ENCODE results near the gene AHR.
"Not testable (repeated sequence)": the region's sequence is repeated elsewhere in the genome, so short reads cannot be mapped to it uniquely, and the experiment has no call there.

AHR gene

DNA sequence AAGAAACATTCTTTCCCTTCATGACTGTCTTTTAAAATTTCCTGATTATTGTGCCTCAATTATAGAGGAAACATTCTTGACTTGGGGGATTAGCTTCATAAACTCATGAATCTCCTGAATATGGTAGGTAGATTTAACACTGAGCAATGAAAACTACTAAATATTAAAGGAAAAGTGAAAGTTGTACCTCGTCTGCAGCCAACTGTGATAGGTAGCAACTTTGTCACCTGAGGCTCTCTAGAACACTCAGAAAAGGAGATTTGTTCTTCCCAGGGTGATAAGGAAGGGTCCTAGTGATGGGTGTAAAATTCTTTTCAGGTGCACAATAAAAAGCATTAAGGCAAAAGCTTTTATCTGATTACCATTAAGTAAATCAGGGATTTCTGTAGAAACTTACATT is 78.1 kb downstream of the AHR start:
- no peak for DNase-seq (ENCODE audit: low read depth)

DNA sequence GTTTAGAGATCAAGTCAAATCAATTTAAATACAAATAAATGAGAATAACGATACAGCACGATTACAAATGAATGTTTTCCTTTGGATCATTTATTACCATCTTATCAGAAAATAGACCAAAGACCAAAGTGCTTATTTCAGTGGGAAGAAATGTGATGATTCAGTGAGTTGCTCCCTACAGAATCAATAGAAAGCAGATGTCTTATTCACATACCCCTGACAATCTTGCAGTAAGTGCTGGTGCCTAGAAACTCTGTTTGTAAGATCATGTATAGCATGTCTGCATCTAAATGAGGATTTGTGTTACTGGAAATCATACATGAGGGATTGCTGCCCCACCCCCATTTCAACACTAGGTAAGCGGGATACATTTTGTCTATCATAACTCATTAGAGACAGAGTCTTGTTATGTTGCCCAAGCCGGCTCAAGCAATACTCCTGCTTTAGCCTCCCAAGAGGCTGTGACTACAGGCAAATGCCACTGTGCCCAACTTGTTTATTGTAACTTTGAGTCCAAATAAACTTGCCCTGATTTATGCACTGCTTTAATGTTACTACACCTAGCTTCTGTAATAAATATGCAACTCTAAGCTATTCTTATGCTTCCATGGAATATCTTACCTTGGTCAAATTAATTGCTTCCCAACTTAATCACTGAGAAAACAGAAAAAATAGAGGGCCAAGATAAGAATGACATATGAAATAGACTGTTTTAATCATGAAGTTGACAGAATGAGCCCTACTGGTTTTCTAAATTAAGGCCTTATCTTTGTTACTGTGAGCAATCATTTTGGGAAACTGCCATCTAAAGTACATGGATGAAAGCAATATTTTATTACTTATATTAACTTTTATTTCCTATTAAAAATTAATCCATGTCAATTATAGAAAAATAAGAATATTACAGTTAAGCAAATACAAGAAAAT is 82.5 kb downstream of the AHR start:
- no peak for DNase-seq (ENCODE audit: low read depth)

DNA sequence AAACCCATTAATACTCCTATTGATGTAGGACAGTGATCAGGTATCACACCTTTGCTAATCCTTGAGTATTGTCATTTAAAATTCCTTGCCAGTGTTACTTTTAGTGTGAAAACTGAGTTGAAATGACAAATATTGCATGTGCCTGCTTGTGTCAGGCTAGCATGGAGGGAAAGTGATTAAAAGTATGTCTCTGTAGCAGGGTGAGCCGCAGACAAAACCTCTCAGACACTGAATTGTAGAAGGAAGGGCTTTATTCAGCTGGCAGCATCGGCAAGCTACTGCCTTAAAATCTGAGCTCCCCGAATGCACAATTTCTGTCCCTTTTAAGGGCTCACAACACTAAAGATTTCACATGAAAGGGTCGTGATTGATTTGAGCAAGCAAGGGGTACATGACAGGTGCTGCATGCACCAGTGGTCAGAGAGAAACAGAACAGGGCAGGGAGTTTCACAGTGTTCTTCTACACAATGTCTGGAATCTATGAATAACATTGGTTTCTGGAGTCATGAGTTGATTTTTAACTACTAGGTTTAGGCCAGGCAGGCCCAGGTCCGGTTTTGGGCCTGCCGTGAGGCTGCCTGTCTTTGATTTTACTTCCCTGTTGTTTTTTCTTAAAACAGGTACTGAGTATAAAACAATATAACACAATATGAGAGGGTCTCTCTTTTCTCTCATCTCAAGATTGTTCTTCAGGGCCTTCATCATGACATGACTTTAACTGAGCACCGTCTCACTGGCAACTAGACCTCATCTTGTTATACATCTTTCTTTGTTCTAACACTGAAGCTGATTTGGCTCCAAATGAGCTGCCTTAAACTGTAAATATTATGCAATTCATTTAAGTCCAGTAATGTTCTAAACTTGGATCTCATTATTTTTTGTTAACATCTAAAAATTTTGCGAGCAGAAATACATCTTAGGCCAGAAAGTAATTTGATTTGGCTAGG is 84.2 kb downstream of the AHR start:
- DNase-seq (ENCODE audit: low read depth): not testable (repeated sequence)

DNA sequence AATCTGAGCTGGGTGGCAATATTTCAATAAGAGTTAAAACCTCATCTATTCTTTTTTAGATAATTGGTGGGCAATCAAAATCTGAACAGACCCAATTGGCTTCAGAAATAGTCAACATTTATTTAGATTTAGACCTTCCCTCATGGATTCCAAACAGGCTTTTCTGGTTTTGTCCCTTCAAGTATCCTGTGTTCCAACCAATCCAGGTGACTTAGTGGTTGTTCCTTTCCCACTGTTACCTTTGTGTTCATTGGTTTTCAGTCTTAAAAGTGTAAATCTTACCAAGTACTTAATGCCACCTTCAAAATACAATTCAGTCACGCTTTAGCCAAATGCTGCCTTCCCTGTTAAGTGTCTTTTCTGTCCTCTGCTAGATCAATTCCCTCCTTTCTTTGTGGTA is 85.9 kb downstream of the AHR start:
- no peak for DNase-seq (ENCODE audit: low read depth)

DNA sequence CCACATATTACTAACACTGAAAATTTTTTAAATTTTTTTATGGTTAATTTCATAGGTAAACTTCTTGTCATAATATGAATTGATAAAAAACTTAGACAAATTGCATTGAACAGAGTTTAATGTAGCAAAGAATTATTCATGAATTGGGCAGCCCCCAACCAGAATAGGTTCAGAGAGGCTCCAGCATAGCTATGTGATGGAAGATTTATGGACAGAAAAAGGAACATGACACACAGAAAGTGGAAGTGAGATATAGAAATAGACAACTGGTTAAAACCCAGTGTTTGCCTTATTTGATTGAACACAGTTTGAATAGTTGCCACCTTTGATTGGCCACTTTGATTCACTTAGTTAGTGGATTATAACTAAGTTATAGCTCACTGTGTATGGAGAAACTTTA is 87.2 kb downstream of the AHR start:
- DNase-seq (ENCODE audit: low read depth): no peak

DNA sequence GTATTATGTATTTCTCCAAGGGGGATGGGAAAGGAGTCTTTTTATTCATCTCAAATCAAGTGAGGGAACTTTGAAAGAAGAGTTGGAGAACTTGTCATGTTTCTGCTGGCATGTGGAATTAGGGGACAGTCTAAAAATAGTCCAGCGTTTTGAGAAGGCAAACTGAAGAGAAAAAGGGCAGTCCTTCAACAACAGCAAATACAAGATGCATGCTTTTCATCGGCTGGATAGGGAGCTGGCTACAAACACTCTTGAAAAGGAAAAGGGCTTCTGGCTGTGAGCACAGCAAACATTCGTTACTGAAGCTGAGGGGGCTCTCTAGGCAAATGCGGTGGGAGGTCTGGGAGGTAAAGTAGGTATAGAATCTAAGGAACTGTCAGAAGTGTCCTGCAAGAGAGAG is 91.9 kb downstream of the AHR start:
- DNase-seq (ENCODE audit: low read depth): no peak

DNA sequence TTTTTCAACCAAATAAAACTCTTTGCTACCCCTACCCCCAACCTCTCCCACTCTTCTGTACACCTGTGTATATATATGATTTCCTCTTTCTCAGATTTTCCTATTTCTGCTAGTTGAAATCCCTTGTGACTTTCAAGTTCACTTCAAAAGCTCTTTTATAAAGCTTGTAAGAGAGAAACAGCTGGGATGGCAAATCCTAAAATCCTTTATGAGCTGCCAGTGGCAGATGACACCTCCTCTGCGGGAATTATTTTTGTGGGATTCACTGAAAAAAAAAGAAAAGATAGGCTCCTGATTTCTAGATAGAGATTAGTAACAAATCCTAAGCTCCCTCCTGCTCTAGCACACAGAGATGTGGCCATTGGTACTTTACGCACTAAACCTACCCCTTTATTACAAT is 92.9 kb downstream of the AHR start:
- no peak for DNase-seq (ENCODE audit: low read depth)

DNA sequence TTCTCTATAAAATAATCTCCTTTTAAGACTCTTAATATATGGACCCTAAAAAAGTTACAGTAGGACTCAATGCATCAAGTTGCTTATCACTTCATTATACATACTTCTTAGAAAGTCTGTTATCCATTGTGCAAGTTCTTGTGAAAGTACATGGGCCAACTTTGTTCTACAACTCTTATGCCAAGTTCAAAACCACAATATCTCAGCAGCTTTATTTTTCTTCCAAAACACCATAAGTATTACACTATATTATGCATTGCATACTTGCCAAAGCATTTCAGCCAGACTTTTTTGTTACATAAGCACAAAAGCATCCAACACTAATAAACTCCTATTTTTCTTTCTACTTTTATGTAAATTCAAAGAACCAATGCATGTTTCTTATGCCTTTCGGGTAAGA is 94.4 kb downstream of the AHR start:
- DNase-seq (ENCODE audit: low read depth): no peak

DNA sequence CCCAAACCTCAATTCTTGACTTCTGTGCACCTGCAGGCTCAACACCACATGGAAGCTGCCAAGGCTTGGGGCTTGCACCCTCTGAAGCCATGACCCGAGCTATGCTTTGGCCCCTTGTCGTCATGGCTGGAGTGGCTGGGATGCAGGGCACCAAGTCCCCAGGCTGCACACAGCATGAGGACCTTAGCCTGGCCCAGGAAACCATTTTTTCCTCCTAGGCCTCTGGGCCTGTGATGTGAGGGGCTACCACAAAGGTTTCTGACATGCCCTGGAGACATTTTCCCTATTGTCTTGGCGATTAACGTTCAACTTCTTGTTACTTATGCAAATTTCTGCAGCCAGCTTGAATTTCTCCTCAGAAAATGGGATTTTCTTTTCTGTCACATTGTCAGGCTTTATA is 96.1 kb downstream of the AHR start:
- not testable (repeated sequence) for DNase-seq (ENCODE audit: low read depth)
